Raji (cell line): ENCODE data around the gene ST3GAL3.

Experiments used
- POLR2A ChIP-seq: IDR thresholded peaks from 2 replicates; pipeline ENCODE4 v1.6.1; 2011; ENCODE audit warnings: low read depth, low read length, control low read depth; ENCODE audit not compliant: insufficient read depth

Gene ST3GAL3

GRCh38 chr1:43689289-43689688 lies 18.0 kb upstream of the ST3GAL3 start:
- no peak for TF ChIP-seq POLR2A

GRCh38 chr1:43691871-43692815 lies 15.2 kb upstream of the ST3GAL3 start:
- no peak for TF ChIP-seq POLR2A

GRCh38 chr1:43693371-43693770 lies 14.0 kb upstream of the ST3GAL3 start:
- no peak for TF ChIP-seq POLR2A

GRCh38 chr1:43699281-43699680 lies 8.1 kb upstream of the ST3GAL3 start:
- no peak for TF ChIP-seq POLR2A

GRCh38 chr1:43703836-43704235 lies 3.5 kb upstream of the ST3GAL3 start:
- no peak for TF ChIP-seq POLR2A

- peak; percentile 18; the same call in 1 of the 2 replicates for TF ChIP-seq POLR2A
These were observed 2.5 kb upstream of the ST3GAL3 start for GRCh38 chr1:43704838-43705237.

- TF ChIP-seq POLR2A: no peak
These were observed 2.0 kb upstream of the ST3GAL3 start for GRCh38 chr1:43705334-43705733.

GRCh38 chr1:43705982-43706597 lies 1.2 kb upstream of the ST3GAL3 start:
- no peak for TF ChIP-seq POLR2A

GRCh38 chr1:43706598-43707189 lies 642 bp upstream of the ST3GAL3 start:
- TF ChIP-seq POLR2A: no peak

GRCh38 chr1:43708002-43708410 lies 670 bp downstream of the ST3GAL3 start:
- TF ChIP-seq POLR2A: no peak

GRCh38 chr1:43711049-43711448 lies 3.7 kb downstream of the ST3GAL3 start:
- no peak for TF ChIP-seq POLR2A

GRCh38 chr1:43711524-43712386 lies 4.4 kb downstream of the ST3GAL3 start:
- TF ChIP-seq POLR2A: no peak

GRCh38 chr1:43716559-43717281 lies 9.4 kb downstream of the ST3GAL3 start:
- TF ChIP-seq POLR2A: no peak

GRCh38 chr1:43719063-43719462 lies 11.7 kb downstream of the ST3GAL3 start:
- no peak for TF ChIP-seq POLR2A
